Right lobe of liver (tissue), 4 donors: ENCODE data around the gene MINDY3.

Source experiments
- POLR2A ChIP-seq: fragments of 450-650 bp; IDR thresholded peaks from one replicate; pipeline ENCODE4 v1.6.1; 2017; ENCODE audit warnings: antibody characterized with exemption, mild to moderate bottlenecking
- TF ChIP-seq, protein P1 (sequence below), 4 donors: fragments of 200-600 bp in 3 of 4; fragments of 450-650 bp in 1 of 4; IDR thresholded peaks; one replicate each; pipeline versions ENCODE4 v1.5.1 to v1.8.0; 2016 to 2022; ENCODE audit warnings: antibody characterized with exemption in 4 of 4, mild to moderate bottlenecking in 2 of 4
- donor health status: DM: no; HTN: no; CAD: no.
- donor health status: DM: no; HTN: no; CAD: no.
- donor health status: DM: no; HTN: yes; CAD: no.

GRCh38 chr10:15775513-15775912 is 84.8 kb downstream of the MINDY3 start:
- TF ChIP-seq, protein P1, sequence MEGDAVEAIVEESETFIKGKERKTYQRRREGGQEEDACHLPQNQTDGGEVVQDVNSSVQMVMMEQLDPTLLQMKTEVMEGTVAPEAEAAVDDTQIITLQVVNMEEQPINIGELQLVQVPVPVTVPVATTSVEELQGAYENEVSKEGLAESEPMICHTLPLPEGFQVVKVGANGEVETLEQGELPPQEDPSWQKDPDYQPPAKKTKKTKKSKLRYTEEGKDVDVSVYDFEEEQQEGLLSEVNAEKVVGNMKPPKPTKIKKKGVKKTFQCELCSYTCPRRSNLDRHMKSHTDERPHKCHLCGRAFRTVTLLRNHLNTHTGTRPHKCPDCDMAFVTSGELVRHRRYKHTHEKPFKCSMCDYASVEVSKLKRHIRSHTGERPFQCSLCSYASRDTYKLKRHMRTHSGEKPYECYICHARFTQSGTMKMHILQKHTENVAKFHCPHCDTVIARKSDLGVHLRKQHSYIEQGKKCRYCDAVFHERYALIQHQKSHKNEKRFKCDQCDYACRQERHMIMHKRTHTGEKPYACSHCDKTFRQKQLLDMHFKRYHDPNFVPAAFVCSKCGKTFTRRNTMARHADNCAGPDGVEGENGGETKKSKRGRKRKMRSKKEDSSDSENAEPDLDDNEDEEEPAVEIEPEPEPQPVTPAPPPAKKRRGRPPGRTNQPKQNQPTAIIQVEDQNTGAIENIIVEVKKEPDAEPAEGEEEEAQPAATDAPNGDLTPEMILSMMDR (IDR thresholded peaks at IDR 0.05): no peak
- no peak for TF ChIP-seq POLR2A
